ENCODE results near the gene ZNF620. TPM values are rescaled to one million over a fixed set of nuclear protein-coding genes. Genes with fewer than 3 reads are reported as not detected.

ZNF620 gene
- total RNA-seq, 2 experiments from 2014 or later: 5.7 to 8.3 TPM

Other genes with a start within 250 kb of the ZNF620 start
- 10 to 100 TPM; 33.9 to 41.5 TPM for gene EIF1B, start 196.3 kb upstream of the ZNF620 start, total RNA-seq
- gene ENTPD3, start 118.9 kb upstream of the ZNF620 start, total RNA-seq: not detected
- gene RPL14, start 48.7 kb upstream of the ZNF620 start, total RNA-seq: 1,000 to 10,000 TPM; 1,755 to 2,066 TPM
- 10 to 100 TPM; 10.1 to 11.0 TPM for gene ZNF619, start 28.9 kb upstream of the ZNF620 start, total RNA-seq
- gene ZNF621, start 18.9 kb downstream of the ZNF620 start, total RNA-seq: 10 to 100 TPM; 23.1 to 25.3 TPM

Data from activated CD8-positive, alpha-beta memory T cell treated with anti-CD3 and anti-CD28 coated beads, Interleukin-2, amount 10 ng/mL, durations not matched to agents 7 days and 5 days (primary cell).